NCI-H69 (cell line): ENCODE measurements around the gene FRMPD1.

Experiments
- DNase-seq: peaks from one replicate; lab custom pipeline; 2025; lab: John Stamatoyannopoulos, UW

The FRMPD1 gene

GRCh38 chr9:37682951-37683350, 32.2 kb downstream of the FRMPD1 start:
- DNase-seq = no peak

GRCh38 chr9:37683531-37684371, 33.0 kb downstream of the FRMPD1 start:
- DNase-seq = no peak

- DNase-seq = peak; percentile 78
Observed at GRCh38 chr9:37692622-37693221, 42.0 kb downstream of the FRMPD1 start.

GRCh38 chr9:37693260-37693659, 42.5 kb downstream of the FRMPD1 start:
- peak; percentile 38 for DNase-seq

- no peak for DNase-seq
Observed at GRCh38 chr9:37694355-37694754, 43.6 kb downstream of the FRMPD1 start.

- no peak for DNase-seq
Observed at GRCh38 chr9:37696528-37696927, 45.8 kb downstream of the FRMPD1 start.

GRCh38 chr9:37700131-37700530, 49.4 kb downstream of the FRMPD1 start:
- DNase-seq = no peak

- DNase-seq = no peak
Observed at GRCh38 chr9:37700900-37701299, 50.1 kb downstream of the FRMPD1 start.

- no peak for DNase-seq
Observed at GRCh38 chr9:37705787-37706186, 55.0 kb downstream of the FRMPD1 start.

GRCh38 chr9:37706290-37706689, 55.5 kb downstream of the FRMPD1 start:
- no peak for DNase-seq

GRCh38 chr9:37707748-37708147, 57.0 kb downstream of the FRMPD1 start:
- no peak for DNase-seq

GRCh38 chr9:37710046-37710445, 59.3 kb downstream of the FRMPD1 start:
- DNase-seq = no peak

GRCh38 chr9:37715260-37715659, 64.5 kb downstream of the FRMPD1 start:
- DNase-seq = no peak

- peak; percentile 31 for DNase-seq
Observed at GRCh38 chr9:37715991-37716505, 65.3 kb downstream of the FRMPD1 start.

GRCh38 chr9:37719526-37719925, 68.8 kb downstream of the FRMPD1 start:
- no peak for DNase-seq

GRCh38 chr9:37727013-37727412, 76.3 kb downstream of the FRMPD1 start:
- no peak for DNase-seq

GRCh38 chr9:37729499-37729898, 78.7 kb downstream of the FRMPD1 start:
- no peak for DNase-seq

- no peak for DNase-seq
Observed at GRCh38 chr9:37730256-37730655, 79.5 kb downstream of the FRMPD1 start.

- DNase-seq = no peak
Observed at GRCh38 chr9:37730839-37731238, 80.1 kb downstream of the FRMPD1 start.

- DNase-seq = peak; percentile 98
Observed at GRCh38 chr9:37732086-37732741, 81.5 kb downstream of the FRMPD1 start.

GRCh38 chr9:37732952-37733351, 82.2 kb downstream of the FRMPD1 start:
- DNase-seq = peak; percentile 44

GRCh38 chr9:37739222-37739621, 88.5 kb downstream of the FRMPD1 start:
- no peak for DNase-seq

GRCh38 chr9:37740128-37740527, 89.4 kb downstream of the FRMPD1 start:
- DNase-seq = no peak
